ENCODE data around the gene ASXL1. TPM values are rescaled to one million over a fixed set of nuclear protein-coding genes. Genes with fewer than 3 reads are reported as not detected.

ASXL1 gene
- total RNA-seq, 3 donors from 2014 or later (not counting 1 experiment from before 2014, with no cell fraction given): 106 to 125 (median 108) TPM

DNA sequence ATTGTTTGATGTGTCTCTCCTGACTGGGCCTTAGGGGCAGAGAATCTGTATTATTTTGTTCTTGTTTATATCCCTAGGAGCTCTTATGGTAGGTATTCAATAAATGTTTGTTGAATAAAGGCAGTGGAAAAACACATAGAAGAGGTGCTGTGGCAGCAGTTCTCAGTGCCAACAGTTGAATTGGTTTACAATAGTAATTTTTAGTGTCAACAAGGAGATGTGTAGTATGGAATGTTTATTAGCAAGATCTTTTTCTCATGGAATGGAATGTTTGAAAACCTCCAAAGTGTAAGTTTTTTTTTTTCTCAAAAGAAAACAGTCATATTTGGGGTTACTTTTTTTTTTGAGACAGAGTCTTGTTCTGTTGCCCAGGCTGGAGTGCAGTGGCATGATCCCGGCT, 28.0 kb downstream of the ASXL1 start:
- Histone ChIP-seq H3K4me1 (ENCODE audit: control insufficient read depth, insufficient read depth, low read length) (peaks cover 10% of the 10 kb centered on the region), H3K4me3 (ENCODE audit: low read length) (no peak overlapping the region), H3K9me3 (ENCODE audit: control insufficient read depth, insufficient read depth, low read length) (no peaks in the 10 kb centered on the region), H3K27me3 (ENCODE audit: control insufficient read depth, insufficient read depth, low read length) (no peaks in the 10 kb centered on the region), H3K36me3 (ENCODE audit: control insufficient read depth, insufficient read depth, low read length) (peaks cover 8% of the 10 kb centered on the region), H3K27ac (ENCODE audit: low read length) (no peak overlapping the region)
- Mint-ChIP-seq H3K27ac (peak overlapping the region; percentile 15 to 65), H3K9me3 (no peaks in the 10 kb centered on the region), H3K36me3 (no peaks in the 10 kb centered on the region), H3K4me3 (no peak overlapping the region), H3K27me3 (ENCODE audit: low read depth in 2 of 2) (no peaks in the 10 kb centered on the region), H3K4me1 (peaks cover 27 to 38% of the 10 kb centered on the region in 2 donors)
- ATAC-seq (no peak), DNase-seq (no peak)
- WGBS (ENCODE audit: insufficient coverage): 94% methylated on average over 1 of the region's 1 CpG
- no peak for TF ChIP-seq CTCF (IDR thresholded peaks at IDR 0.05)
- intact Hi-C loops (cut with micrococcal nuclease): no loop called here

GRCh38 chr20:32387252-32387651, 29.1 kb downstream of the ASXL1 start:
- Mint-ChIP-seq H3K4me1 (peaks cover 27 to 38% of the 10 kb centered on the region in 2 donors), H3K36me3 (no peaks in the 10 kb centered on the region), H3K4me3 (no peak overlapping the region), H3K27ac (peak overlapping the region in 1 of 2 donors; percentile 21), H3K27me3 (ENCODE audit: low read depth in 2 of 2) (no peaks in the 10 kb centered on the region), H3K9me3 (no peaks in the 10 kb centered on the region)
- H3K27me3 ChIP-seq (ENCODE audit: control insufficient read depth, insufficient read depth, low read length): no peaks in the 10 kb centered on the region
- H3K27ac ChIP-seq (ENCODE audit: low read length): no peak overlapping the region
- WGBS (ENCODE audit: insufficient coverage): 0% methylated on average over 1 of the region's 2 CpGs
- no peak for TF ChIP-seq CTCF (IDR thresholded peaks at IDR 0.05)
- ATAC-seq (peak; percentile 87 to 94 (median 93)), DNase-seq (peak in 1 of 2 donors; percentile 82)
- no peak overlapping the region for H3K4me3 ChIP-seq (ENCODE audit: low read length)
- peaks cover 8% of the 10 kb centered on the region for H3K36me3 ChIP-seq (ENCODE audit: control insufficient read depth, insufficient read depth, low read length)
- H3K4me1 ChIP-seq (ENCODE audit: control insufficient read depth, insufficient read depth, low read length): peaks cover 10% of the 10 kb centered on the region
- intact Hi-C loops (cut with micrococcal nuclease): no loop called here
- no peaks in the 10 kb centered on the region for H3K9me3 ChIP-seq (ENCODE audit: control insufficient read depth, insufficient read depth, low read length)

- 100% methylated on average over 2 of the region's 2 CpGs for WGBS (ENCODE audit: insufficient coverage)
Measured at GRCh38 chr20:32391003-32391402, 32.9 kb downstream of the ASXL1 start.

More at GRCh38 chr20:32391003-32391402, 32.9 kb downstream of the ASXL1 start:
- Mint-ChIP-seq H3K36me3 (no peaks in the 10 kb centered on the region), H3K4me3 (no peak overlapping the region), H3K27ac (peak overlapping the region in 1 of 2 donors; percentile 29), H3K27me3 (ENCODE audit: low read depth in 2 of 2) (no peaks in the 10 kb centered on the region), H3K9me3 (no peaks in the 10 kb centered on the region), H3K4me1 (peaks cover 14 to 22% of the 10 kb centered on the region in 2 donors)
- Histone ChIP-seq H3K4me3 (ENCODE audit: low read length) (no peak overlapping the region), H3K27ac (ENCODE audit: low read length) (no peak overlapping the region), H3K27me3 (ENCODE audit: control insufficient read depth, insufficient read depth, low read length) (no peaks in the 10 kb centered on the region), H3K9me3 (ENCODE audit: control insufficient read depth, insufficient read depth, low read length) (no peaks in the 10 kb centered on the region), H3K36me3 (ENCODE audit: control insufficient read depth, insufficient read depth, low read length) (no peaks in the 10 kb centered on the region), H3K4me1 (ENCODE audit: control insufficient read depth, insufficient read depth, low read length) (peaks cover 4% of the 10 kb centered on the region)
- intact Hi-C loops (cut with micrococcal nuclease): no loop called here
- DNase-seq: no peak
- ATAC-seq: no peak
- TF ChIP-seq CTCF (IDR thresholded peaks at IDR 0.05): no peak
